Keratinocyte (primary cell): ENCODE data around the gene SNRNP27. TPM values are rescaled to one million over a fixed set of nuclear protein-coding genes. Genes with fewer than 3 reads are reported as not detected.

ENCODE experiments used
- DNase-seq: peaks from one replicate; pipeline ENCODE4 v3.0.0-alpha.2; 2011; ENCODE audit warnings: low read depth, missing footprints, low spot score
- FAIRE-seq: peaks from 2 replicates; lab custom pipeline; 2011; peaks lifted over from hg19 to GRCh38; lab: Jason Lieb, UNC
- H2AFZ ChIP-seq: 2 replicates; pipeline ENCODE4 v1.6.0; 2012; ENCODE audit warnings: low read length, control low read depth, inconsistent platforms; ENCODE audit not compliant: control insufficient read depth
- H3K27ac ChIP-seq: 2 replicates; pipeline ENCODE4 v1.5.1; 2011; ENCODE audit warnings: low read length; ENCODE audit not compliant: control insufficient read depth, insufficient read depth
- H3K27me3 ChIP-seq: 3 replicates; pipeline ENCODE4 v1.6.0; 2011; ENCODE audit warnings: low read length; ENCODE audit not compliant: control insufficient read depth, insufficient read depth; ENCODE audit errors: extremely low read depth
- H3K36me3 ChIP-seq, 2 experiments: 2 replicates in 1 of 2; 3 replicates in 1 of 2; pipeline ENCODE4 v1.5.1; 2011; ENCODE audit warnings: low read length in 2 of 2, mild to moderate bottlenecking in 1 of 2; ENCODE audit not compliant: control insufficient read depth in 2 of 2, insufficient read depth in 2 of 2; ENCODE audit errors: extremely low read depth in 1 of 2
- H3K4me1 ChIP-seq: 3 replicates; pipeline ENCODE4 v1.5.1; 2011; ENCODE audit warnings: low read length; ENCODE audit not compliant: control insufficient read depth, insufficient read depth; ENCODE audit errors: extremely low read depth
- H3K4me2 ChIP-seq: 3 replicates; pipeline ENCODE4 v1.6.0; 2011; ENCODE audit warnings: low read depth, low read length; ENCODE audit not compliant: control insufficient read depth, insufficient read depth; ENCODE audit errors: extremely low read depth
- H3K4me3 ChIP-seq, 3 experiments: fragments of 200-600 bp in 1 of 3; sonication (generic) in 1 of 3; 2 replicates in 2 of 3; 3 replicates in 1 of 3; pipeline ENCODE4 v1.5.1; 2011 to 2016; ENCODE audit warnings: low read length in 3 of 3, mild to moderate bottlenecking in 3 of 3, control low read depth in 2 of 3, inconsistent platforms in 1 of 3, low read depth in 1 of 3, mixed read lengths in 1 of 3, mixed run types in 1 of 3, moderate library complexity in 1 of 3; ENCODE audit not compliant: control insufficient read depth in 2 of 3, insufficient read depth in 2 of 3; ENCODE audit errors: extremely low read depth in 1 of 3
- H3K79me2 ChIP-seq: 2 replicates; pipeline ENCODE4 v1.6.0; 2012; ENCODE audit warnings: low read length; ENCODE audit not compliant: control insufficient read depth, insufficient read depth
- H3K9ac ChIP-seq: 3 replicates; pipeline ENCODE4 v1.6.0; 2011; ENCODE audit warnings: low read length; ENCODE audit not compliant: control insufficient read depth, insufficient read depth; ENCODE audit errors: extremely low read depth
- H3K9me1 ChIP-seq: 3 replicates; pipeline ENCODE4 v1.6.0; 2011; ENCODE audit warnings: low read length; ENCODE audit not compliant: control insufficient read depth, insufficient read depth; ENCODE audit errors: extremely low read depth
- H3K9me3 ChIP-seq: 2 replicates; pipeline ENCODE4 v1.5.1; 2012; ENCODE audit warnings: low read depth, low read length; ENCODE audit not compliant: control insufficient read depth
- H4K20me1 ChIP-seq: 3 replicates; pipeline ENCODE4 v1.6.0; 2011; ENCODE audit warnings: low read length; ENCODE audit not compliant: control insufficient read depth, insufficient read depth; ENCODE audit errors: extremely low read depth
- EZH2 ChIP-seq: IDR thresholded peaks from one replicate; pipeline ENCODE4 v1.6.1; 2012; ENCODE audit warnings: inconsistent platforms, mild to moderate bottlenecking, low read length, moderate library complexity
- dilution Hi-C: fragments of 300-500 bp; cut with MboI; formaldehyde crosslinking; loops from one replicate; pipeline ENCODE4 v1.7.0; 2020; ENCODE audit warnings: low sequenced_read_pairs; ENCODE audit not compliant: extremely low pct_ligation_motif_present
- polyA plus RNA-seq, 5 experiments: library from polyadenylated mRNA; depleted of rRNA in 3 of 5; stranded (reverse) in 3 of 5; stranded (forward) in 1 of 5; unstranded in 1 of 5; fragments of >200 nt; gene quantifications; 1 replicate in 1 of 5; 2 replicates in 3 of 5; 3 replicates in 1 of 5; pipeline versions ENCODE4 v1.2.1 to v1.2.3, GENCODE V29; 2011 to 2012; ENCODE audit warnings: missing spikeins in 2 of 5, low read depth in 1 of 5, low replicate concordance in 1 of 5
- TF ChIP-seq, protein P1 (sequence below), 3 experiments: IDR thresholded peaks in 1 of 3; conservative IDR thresholded peaks in 1 of 3; optimal IDR thresholded peaks in 1 of 3; 2 replicates in 2 of 3; 3 replicates in 1 of 3; pipeline versions ENCODE3 to v1.5.1; 2011; ENCODE audit warnings: low read length in 3 of 3, mild to moderate bottlenecking in 3 of 3, moderate library complexity in 2 of 3, control low read depth in 1 of 3, inconsistent platforms in 1 of 3; ENCODE audit not compliant: insufficient read depth in 2 of 3; ENCODE audit errors: extremely low read depth in 1 of 3

The SNRNP27 gene
- polyA plus RNA-seq, 1 donor (not counting 4 experiments of a cell fraction or from before 2014, with no cell fraction given): 41.1 TPM

DNA sequence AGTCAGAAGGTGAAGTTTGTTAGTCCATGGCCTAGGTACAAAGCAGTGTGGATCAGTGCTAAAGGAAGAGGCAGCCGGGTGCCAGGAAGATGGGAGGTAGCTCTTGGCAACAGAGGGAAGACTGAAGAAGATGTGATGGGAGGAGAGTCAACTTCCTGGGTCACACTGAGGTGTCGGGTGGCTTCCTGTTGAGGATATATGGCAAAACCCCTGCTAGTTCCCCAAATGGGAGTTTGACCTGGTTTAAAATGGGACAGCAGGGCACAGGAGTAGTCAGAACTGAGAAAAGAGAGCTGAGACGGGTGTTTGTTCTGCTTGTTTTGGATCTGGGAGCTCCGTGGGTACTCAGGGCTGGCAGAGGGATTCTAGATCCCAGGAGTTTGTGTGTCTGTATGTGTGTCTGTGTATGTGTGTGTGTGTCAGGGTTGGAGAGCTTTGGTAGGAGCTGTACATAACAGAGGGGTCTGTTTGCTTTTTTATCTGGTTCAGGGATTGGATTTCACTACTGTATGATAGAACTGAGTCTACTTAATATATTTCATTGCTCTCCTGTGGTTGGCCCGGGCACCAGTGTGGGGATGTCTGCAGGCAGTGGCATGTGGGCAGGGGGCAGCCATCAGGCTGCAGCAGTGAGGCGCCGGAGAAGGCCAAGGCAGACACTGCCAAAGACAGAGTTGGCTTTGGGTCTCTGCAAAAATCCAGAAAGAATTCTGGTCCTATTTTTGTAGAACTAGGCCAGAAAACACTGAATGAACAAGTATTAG, 38.3 kb downstream of the SNRNP27 start:
- Histone ChIP-seq H3K9me3 (no peaks in the 10 kb centered on the region), H3K9ac (no peak overlapping the region), H4K20me1 (no peaks in the 10 kb centered on the region), H3K9me1 (no peaks in the 10 kb centered on the region), H3K4me1 (peaks cover 33% of the 10 kb centered on the region), H3K4me3 (no peak overlapping the region), H2AFZ (no peak overlapping the region), H3K27ac (no peak overlapping the region), H3K36me3 (peaks cover 18 to 30% of the 10 kb centered on the region in 2 experiments), H3K4me2 (no peak overlapping the region), H3K79me2 (no peaks in the 10 kb centered on the region), H3K27me3 (no peaks in the 10 kb centered on the region)
- DNase-seq (no peak), FAIRE-seq (no peak)
- dilution Hi-C loops: loop anchor here (10.0 kb wide), 1 partner anchor 133 kb away; no protein-coding TSS in a partner anchor
- TF ChIP-seq, protein P1, sequence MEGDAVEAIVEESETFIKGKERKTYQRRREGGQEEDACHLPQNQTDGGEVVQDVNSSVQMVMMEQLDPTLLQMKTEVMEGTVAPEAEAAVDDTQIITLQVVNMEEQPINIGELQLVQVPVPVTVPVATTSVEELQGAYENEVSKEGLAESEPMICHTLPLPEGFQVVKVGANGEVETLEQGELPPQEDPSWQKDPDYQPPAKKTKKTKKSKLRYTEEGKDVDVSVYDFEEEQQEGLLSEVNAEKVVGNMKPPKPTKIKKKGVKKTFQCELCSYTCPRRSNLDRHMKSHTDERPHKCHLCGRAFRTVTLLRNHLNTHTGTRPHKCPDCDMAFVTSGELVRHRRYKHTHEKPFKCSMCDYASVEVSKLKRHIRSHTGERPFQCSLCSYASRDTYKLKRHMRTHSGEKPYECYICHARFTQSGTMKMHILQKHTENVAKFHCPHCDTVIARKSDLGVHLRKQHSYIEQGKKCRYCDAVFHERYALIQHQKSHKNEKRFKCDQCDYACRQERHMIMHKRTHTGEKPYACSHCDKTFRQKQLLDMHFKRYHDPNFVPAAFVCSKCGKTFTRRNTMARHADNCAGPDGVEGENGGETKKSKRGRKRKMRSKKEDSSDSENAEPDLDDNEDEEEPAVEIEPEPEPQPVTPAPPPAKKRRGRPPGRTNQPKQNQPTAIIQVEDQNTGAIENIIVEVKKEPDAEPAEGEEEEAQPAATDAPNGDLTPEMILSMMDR (optimal IDR thresholded peaks at IDR 0.05 in 1 of 3, IDR thresholded peaks at IDR 0.05 in 1 of 3, conservative IDR thresholded peaks at IDR 0.05 in 1 of 3; ENCODE audit: extremely low read depth in 1 of 3, insufficient read depth in 2 of 3, low read length in 3 of 3): no peak
- TF ChIP-seq EZH2: no peak

DNA sequence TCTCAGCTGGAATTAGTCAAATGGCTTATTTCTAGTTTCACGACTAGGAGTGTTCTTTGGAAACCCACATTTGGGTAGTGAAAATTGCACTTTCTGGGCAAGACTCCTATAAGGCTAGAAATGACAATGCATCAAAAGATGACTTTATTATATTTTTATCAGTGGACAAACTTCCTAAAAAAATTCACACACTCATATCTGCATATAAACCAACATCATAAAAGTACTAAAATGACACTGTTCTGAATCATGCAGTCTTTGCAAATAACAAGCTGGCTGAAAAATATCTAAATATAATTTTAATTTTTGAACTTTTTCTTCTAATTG, 38.8 kb downstream of the SNRNP27 start:
- peaks cover 20 to 32% of the 10 kb centered on the region in 2 experiments for H3K36me3 ChIP-seq
- H3K4me2 ChIP-seq: no peak overlapping the region
- no peaks in the 10 kb centered on the region for H3K79me2 ChIP-seq
- FAIRE-seq: no peak
- H3K27me3 ChIP-seq: no peaks in the 10 kb centered on the region
- no peak overlapping the region for H3K27ac ChIP-seq
- H3K4me1 ChIP-seq: peaks cover 29% of the 10 kb centered on the region
- no peak overlapping the region for H3K9ac ChIP-seq
- no peak overlapping the region for H3K4me3 ChIP-seq
- no peaks in the 10 kb centered on the region for H4K20me1 ChIP-seq
- TF ChIP-seq, protein P1 (optimal IDR thresholded peaks at IDR 0.05 in 1 of 3, IDR thresholded peaks at IDR 0.05 in 1 of 3, conservative IDR thresholded peaks at IDR 0.05 in 1 of 3; ENCODE audit: extremely low read depth in 1 of 3, insufficient read depth in 2 of 3, low read length in 3 of 3): no peak
- no peak for TF ChIP-seq EZH2
- H3K9me3 ChIP-seq: no peaks in the 10 kb centered on the region
- no peaks in the 10 kb centered on the region for H3K9me1 ChIP-seq
- no peak overlapping the region for H2AFZ ChIP-seq
- dilution Hi-C loops: loop anchor here (10.0 kb wide), 1 partner anchor 132 kb away; no protein-coding TSS in a partner anchor
- no peak for DNase-seq
